Activated CD4-positive, alpha-beta T cell treated with anti-CD3 and anti-CD28 coated beads, Interleukin-2, amount 50 U/mL, for 48 hours (primary cell): Measurements from ENCODE around the gene HOTAIR.

Experiments used
- DNase-seq, 2 experiments: peaks; one replicate each; pipeline ENCODE4 v3.0.0-alpha.2; 2020

Gene HOTAIR

DNA sequence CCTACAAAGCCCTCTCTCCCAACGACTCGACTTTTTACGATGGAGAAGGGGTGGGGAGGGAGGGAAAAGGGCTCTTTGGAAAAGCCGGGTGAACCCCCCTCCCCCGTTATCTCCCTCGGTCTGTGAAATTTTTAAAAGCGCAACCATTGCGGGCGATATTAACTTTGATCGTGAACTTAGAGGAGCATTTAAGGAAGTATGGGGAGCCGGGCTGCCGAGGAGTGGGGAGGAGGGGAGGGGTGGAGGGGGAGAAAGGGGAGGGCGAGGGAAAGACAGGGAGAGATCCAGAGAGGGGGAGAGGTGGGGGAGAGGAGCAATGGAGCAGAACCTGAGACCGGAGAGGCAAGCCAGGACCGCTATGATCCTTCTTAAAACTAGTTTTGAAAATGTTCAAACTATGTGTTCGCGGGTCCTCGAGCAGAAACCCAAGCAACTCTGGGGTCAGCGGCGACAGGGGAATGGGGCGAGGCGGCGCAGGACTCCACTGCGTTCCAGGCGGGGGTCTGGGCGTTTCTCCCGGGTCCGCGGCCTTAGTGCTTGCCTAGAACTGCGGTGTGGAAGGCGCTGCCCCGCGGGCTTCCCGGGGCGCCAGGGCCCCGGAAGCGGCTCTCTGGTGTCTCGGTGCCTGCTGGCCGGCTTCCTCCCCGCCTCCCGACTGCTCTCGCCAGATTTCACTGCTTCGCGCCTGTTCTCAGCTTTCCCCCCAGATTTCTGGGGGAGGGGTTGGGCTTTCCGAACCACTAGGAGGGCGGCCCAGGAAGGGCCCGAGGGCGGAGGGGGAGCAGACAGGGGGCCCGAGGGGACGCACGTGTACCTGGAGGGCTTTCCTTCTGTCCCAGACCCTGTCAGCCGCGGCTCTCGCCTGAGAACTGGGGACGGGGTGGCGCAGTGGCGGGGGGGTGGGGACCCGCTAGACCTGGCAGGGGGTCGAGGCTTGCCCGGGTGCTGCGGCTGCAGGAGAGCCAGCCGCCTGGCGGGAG lies at the start of gene HOTAIR:
HOTAIR (minus strand) TSS at position 871 of the 980 bp plus-strand sequence.
- DNase-seq, result peak in 1 of 2 experiments; percentile 22

DNA sequence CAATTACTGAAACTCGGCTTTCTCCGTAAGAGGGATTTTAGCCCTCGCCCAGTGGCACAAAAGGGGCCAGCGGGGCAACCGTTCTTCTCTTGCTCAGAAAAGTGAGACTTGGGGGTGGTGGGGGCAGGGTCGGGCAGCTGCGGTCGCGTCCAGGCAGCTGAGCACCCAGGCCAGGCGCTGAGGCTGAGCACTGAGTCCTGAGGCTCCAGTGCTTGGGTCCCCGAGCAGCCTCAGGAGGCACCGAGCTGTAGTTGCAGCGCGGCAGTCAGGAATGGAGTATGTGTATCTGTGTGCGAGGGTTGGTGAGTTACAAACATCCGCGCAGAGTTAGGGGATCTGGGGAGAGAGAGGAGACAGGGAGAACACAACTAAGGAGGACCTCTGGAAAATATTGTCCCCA lies 49.4 kb upstream of the HOTAIR start:
- DNase-seq, result no peak

DNA sequence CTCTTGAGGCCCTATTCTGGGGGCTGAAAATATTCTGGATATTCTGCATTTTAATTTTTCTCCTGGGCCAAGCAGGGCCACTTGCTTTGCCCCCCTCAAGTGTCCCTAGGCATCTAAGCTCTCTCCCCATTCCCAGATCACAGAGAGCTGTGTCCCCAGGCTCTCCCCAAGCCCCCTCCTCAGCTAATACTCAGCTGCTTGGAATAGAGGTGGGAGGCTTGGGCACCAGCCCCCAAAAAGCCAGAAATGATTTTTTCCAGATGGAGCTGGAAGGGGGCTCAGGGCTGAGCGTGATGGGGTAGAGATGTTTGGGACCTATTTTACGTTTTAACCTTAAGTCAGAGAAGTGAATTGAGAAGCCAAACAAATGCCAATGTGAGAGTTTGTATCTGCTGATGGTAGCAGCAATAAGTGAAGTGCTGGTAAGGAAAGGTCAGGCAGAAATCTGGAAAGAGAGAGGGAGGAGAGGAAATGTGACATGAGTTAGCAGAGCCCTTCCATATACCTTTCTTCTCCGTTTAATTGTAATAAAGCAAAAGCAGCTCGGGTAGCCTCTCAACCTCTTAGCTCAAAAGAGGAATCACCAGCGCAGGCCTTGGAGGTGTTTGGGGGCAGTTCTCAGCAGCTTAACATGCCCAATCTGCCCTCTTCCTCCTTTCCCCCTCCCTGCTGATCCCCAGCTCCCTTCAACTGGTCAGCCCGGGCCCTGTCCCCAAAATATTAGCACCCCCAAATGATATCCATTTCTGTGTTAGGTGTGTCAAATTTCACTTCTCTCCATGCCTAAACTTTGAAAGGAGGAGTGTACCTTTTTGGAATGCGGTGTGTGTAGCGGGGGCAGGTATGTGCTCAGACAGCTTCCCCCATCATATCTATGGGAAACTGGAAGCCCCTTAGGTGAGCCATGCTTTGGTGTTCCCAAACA lies 48.5 kb upstream of the HOTAIR start:
- DNase-seq, result no peak

DNA sequence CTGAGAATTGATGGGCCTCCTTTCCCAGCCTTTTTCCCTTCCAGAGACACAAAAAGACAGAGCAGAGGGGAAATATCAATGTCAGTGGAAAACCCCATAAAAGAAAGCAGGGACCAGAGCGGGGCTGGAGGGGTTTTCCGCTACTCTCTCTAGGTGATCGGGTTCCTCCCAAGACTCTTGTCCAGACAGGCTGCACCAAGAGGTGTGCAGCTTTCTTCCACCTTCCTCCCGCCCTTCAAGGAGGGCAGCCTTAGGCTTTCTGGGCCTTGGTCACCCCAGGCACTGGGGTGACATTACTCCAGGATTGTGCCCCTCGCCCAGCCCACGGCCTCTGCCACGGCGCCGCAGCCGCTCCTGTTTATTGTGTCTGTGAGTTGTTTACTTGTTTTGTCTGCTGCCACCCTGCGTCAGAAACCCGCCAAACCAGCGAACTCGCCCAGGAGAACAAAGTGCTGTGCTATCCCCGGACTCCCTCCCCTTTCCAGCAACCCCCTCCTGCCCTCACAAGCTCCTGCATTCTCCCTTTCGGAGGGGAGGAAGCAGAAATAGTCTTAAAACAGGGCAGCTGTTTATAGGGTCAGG lies 46.8 kb upstream of the HOTAIR start:
- no peak for DNase-seq

DNA sequence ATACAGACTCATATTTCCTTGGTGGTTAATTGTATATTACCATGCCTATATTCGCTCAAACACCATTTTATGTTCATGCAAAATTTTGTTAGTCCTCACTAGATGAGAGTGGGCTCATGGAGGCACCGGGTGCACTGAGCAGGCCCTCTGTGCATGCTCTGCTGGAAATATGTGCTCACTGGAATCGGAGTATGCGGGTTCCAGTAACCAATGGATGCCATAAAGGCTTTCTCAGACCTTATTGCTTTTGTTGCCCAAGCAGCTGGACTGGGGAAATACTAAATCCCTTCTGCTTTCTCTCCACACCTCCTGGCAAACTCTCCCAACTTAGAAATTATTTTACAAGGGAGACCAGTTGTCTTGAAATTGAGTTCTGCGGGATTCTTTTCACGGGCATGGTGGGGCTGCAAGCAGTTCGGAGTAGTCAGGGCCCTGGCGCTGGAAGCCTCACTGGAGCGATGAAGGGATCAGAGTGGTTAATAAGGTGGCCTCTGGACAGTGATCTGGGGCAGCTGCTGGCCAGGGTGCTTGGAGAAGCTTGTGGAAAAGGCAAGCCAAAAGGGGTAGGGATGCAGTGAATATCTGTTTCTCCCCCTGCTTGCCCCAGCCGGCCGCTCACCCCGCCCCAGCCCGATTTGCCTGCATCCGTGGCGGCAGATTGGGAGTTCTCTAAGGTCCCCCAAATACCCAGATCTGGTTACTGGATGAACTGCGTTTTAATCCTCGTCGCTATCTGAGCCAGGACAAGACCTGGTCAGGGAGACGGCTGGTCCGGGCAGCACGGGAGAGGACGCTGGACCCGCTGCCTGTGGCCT lies 46.0 kb upstream of the HOTAIR start:
- DNase-seq, result no peak

DNA sequence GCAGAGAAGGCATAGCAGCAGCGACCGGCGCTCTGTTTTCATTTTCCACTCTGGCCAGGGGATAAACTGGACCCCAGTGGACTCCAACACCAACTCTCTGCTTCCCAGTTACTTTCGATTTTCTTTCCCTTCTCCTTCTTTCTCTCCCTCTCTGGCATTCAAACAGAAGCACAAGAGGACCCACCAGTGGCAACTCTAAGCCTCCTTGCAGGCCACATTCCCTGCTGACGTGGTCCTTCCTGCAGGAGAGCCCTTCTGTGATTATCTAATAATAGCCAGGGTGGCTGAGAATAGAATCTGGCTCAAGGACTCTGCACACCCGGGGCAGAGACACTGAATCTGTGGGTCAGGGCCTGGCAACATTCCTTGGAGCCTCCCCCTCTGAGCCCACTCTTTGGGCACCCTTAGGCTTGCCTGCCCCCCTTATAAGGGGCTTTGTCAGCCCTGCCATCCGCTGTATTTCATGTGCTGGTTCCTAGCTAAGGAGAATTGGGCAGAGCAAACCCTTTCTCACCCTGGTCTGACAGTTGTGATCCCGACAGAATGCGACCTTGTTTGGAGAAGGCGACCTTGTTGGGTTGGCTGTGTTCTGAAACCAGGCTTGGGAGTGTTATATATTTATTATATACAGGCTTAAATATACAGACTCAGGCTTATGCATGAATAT lies 45.3 kb upstream of the HOTAIR start:
- DNase-seq, result no peak

DNA sequence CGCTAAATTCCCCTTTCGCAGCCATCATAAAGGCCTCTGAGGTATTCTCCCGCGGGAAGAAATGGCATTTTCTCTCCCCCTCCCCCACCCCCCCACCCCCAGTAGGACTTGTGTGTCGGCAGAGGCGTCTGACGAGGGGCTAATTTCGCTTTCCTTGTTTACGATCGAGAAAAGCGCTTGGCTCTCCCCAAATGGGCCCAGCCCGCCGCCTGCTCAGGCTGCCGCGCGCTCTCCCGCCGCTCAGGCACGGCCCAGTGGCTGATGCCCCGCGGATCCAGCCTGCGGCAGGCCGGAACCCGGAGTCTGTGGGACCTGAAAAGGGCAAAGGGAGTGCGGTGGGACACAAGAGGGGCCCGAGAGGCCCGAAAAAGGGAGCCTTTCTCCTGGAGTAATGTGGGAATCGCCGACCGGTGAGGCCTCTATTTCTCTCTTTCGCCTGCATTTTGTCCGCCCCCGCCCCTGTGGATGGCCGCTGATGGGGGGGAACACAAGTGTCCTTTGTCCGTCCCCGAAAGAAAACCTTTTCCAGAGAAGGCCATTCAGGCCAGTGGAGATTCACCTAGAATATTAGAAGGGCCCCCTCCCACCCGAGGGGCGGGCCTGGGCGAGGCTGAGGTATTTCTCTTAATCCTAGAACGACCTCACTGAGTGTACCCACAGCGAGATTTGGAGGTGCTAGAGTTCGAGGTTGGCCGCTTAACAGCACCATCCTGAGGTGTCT lies 44.5 kb upstream of the HOTAIR start:
- DNase-seq, result no peak

DNA sequence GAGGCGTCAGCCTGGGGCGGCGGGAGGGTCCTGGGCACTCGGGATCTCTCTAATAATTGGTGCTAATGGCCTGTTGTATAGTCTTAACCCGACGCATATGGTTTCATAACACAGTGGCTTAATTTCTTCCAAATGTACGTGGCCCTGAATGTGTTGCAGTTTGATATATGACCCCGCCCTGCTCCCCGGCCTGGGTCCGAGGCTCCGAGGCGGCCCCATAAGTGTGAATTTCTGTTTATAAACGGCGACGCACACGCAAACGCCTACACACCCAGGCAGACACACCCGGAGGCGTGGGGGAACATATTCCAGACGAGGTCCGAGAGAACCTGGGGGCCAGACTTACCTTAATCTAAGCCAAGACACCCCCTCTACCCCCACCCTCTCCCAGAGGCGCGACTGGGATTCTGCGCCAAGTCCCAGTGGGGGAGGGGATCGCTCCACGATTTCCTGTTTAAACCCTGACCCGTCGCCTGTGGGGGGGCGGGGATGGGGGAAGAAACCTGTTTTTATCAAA lies 43.8 kb upstream of the HOTAIR start:
- DNase-seq, result no peak

DNA sequence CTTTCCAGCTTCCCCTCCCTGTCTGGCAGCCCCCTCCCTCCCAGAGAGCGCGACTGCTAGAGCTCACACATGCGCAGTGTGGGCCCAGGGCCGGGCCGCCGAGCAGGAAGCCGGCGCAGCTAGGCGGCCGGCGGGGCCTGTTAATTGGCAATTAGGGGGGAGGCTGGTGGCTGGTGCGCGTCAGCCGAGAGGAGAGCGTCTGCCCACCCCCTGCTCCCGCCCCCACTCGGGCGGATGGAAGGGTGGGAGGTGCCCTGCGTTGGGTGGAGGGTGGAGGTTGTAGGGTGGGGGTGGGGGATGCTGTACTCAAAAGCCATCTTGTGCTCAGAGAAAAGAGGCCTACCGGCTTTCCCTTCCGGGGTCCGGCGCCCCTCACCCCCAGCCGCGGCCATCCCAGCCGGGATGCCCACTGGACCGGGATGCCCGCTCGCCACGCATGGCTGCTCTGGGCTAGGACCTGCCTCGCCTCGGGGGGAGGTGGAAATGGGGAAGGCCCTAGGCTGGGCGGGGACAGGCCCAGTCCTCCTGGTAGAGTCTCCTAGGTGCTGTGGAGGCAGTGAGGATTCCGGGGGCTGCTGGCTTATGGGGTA lies 43.2 kb upstream of the HOTAIR start:
- DNase-seq, result peak; percentile 65 to 70

DNA sequence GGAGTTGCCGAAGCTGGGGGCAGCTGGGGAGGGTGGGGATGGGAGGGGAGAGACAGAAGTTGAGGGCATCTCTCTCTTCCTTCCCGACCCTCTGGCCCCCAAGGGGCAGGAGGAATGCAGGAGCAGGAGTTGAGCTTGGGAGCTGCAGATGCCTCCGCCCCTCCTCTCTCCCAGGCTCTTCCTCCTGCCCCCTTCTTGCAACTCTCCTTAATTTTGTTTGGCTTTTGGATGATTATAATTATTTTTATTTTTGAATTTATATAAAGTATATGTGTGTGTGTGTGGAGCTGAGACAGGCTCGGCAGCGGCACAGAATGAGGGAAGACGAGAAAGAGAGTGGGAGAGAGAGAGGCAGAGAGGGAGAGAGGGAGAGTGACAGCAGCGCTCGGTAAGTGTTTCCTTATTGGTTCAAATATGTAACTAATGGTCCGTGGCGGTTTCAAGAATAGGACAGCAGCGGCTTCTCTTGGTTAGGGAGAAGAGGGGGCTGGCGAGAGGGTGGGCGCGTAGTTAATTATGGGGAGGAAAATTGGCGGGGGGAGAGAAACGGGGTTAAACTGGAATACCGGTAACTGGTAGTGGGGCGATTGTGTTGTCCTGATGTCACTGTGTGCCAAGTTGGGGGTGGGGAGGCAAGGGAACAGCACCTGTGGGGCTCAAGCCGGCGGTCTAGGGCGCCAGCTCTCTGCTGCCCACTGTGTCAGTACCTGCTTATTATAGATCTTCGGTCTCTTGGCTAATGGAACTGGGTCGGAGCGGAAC lies 42.5 kb upstream of the HOTAIR start:
- no peak for DNase-seq

DNA sequence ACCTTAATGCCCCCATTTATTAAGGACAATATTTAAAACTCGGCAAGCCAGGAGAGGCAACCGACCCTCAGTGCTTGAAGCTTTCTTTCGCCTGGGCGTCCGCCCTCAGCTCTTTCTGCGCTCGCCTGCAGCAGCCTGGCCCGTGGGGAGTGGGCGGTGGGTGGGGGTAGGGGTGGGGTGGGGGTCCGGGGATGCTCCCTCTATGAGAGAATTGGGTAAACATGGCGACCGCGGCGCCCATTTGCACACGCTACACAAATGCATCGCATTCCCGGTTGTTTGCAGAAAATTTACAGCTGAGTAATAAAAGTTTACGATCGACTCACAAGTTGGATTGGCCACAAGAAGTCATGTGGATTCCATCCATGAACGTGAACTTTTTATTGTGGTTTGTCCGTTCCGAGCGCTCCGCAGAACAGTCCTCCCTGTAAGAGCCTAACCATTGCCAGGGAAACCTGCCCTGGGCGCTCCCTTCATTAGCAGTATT lies 41.8 kb upstream of the HOTAIR start:
- no peak for DNase-seq

DNA sequence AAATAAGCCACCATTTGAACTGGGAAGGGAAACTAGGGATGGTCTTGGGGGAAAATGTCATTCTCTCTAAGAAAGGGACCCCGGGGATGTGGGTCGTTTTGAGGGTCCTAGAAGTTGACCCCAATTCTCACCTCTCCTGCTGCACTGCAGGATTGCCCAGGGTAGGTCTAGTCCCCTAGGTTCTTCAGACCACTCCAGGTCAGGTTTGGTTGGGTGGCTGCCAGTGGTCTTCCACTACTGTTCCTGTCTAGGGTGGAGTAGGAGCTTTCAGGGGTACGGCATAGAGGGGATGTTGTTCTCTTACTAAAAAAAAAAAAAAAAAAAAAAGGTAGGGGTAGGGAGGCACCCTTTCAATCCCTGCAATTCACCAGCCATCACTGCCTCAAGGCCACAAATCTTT lies 41.3 kb upstream of the HOTAIR start:
- DNase-seq, result no peak

DNA sequence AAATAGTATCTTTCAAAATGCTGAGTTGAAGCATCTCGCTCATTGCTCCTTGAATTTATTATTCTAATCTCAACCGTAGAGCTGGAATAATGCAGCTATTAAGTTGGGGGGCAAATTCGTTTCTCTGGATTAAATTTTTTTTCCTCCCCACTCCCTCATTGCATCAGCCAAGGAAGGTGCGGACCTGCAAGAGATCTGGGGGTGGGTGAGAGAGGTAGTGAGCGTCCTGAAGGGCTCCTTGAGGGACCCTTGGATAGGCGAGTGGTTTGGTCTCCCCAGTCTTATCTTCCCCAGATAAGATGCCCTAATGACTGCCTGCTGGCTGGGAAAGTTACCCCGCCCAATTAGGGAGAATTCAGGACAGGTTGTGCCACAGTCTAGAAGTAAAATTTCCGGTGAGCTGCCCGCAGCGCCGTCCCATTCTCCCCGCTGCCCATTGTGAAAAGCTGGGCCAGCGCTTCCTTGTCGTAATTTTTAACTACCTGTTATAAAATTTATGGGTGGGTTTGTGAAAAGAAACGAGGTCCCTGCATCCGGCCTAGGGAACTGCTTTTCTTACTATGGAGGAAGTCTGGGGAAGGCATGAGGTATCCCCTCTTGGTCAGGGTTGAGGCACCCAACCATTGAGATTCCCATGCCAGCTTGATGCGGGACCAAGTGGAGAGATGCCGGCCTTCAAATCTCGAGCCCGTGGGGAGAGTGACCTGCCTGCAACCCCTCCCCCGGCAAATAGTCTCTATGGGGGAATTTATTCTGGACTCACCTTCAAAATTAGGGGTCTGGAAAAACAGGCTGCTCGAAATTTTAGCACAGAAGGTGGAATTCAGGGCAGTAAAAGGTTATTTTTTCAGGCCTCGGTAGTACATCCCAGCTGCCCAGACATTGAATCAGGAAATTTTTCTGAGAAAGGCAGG lies 40.5 kb upstream of the HOTAIR start:
- no peak for DNase-seq

DNA sequence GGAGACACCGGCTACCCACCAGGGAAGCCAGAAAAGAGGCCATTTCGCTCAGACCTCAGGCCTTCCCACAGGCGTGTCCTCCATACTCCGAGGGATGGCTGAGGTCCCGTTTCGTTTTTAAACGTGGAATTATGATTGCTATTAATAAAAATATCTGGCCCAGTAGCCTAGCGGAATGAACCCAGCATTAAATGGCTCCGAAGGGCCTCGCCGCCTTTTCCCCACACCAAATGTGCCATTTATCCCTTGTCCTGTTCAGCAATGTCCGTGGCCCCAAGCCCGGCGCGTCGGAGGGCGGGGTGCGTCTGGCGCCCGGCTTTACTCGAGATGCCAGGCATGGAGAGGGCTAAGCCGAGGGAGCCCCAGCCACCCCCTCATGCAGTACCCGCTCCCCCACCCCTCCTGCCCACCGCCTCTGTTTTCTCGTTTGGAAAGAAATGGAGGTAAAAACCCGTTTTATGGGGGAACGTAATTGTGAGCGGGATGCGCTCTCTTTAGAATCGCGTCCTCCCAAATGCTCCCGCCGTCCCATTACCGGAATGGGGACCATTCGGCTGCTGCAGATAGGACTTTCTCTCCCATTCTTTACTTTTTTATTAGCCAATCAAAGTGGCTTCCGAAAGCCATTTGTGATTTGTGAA lies 39.7 kb upstream of the HOTAIR start:
- DNase-seq, result no peak

DNA sequence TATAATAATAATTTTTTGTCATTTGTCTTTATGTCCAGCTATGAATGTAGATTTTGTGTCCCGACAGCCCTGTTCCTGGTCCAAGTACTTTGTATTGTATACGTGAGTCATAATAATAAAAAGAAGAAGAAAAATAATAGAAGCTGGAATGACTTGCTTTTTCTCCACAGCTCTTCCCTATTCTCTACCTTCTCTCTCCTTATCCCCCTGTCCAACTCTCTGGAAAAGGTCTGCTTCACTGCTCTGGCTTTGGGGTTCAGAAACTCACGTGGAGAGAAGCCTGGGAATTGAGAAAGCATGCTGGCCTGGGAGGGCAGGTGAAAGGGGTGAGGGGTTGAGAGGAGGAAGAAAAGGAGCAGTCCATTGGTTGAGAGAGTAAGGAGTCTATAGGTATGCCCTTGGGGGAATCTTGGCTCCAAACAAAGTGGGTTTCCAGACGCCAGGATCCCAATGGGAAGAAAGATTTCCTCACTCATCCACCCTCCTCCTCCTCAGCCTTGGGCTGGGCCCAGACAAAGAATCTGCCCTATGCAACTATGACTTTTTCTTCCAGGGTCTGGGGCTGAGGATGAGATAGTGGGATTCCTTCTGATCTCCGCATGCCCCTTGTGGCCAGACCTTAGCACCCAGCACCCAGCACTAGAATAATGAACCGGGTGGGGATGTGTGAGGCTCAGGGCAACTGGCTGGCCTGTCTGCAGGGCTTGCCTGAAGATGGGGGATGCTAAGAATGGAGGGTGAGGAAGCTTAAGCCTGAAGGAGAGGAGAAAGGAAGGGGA lies 38.1 kb upstream of the HOTAIR start:
- no peak for DNase-seq

DNA sequence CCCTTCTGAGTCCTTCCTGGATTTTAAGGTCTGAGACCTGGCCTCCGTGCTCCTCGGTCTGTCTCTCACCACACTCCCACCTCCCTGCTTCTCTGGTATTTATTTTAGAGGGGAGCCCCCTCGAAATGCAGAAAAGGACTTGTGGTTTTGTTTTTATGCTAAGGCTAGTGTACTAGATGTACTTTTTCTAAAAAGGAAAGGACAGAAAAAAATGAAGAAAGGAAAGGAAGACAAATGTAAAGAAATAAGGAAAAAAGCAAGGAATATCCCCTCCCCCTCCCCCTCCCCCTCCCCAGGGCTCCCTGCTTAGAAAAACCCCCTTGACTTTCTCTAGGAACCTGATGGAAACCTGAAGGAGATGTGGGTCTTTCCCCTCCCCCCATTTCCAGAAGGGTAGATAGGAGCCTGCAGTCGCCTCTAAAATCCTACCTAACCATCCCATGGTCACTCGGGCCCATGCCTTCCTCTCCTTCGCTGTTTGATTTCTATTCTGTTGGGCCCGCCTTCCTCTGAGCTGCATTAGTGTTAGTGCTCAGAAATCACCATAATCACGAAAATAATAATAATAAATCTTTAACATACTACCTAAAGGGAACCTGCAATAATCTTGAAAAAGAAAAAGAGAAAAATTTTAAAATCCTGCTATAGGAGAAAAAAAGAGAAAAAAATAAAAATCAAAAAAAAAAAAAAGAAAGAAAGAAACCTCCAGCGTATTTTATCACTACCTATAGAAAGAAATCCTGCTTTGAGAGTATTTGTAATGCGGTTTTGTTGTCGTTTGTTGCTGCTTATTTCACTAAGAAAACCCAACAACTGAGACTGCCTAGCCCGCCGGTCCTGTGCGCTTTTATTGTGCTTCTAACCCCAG lies 37.1 kb upstream of the HOTAIR start:
- DNase-seq, result no peak
